Activated T-cell treated with anti-CD3 and anti-CD28 coated beads for 4 hours (primary cell): ENCODE data around the gene HMGN1.

Experiments used
- DNase-seq: peaks from one replicate; pipeline ENCODE4 v3.0.0-alpha.2; 2020

HMGN1 gene

DNA sequence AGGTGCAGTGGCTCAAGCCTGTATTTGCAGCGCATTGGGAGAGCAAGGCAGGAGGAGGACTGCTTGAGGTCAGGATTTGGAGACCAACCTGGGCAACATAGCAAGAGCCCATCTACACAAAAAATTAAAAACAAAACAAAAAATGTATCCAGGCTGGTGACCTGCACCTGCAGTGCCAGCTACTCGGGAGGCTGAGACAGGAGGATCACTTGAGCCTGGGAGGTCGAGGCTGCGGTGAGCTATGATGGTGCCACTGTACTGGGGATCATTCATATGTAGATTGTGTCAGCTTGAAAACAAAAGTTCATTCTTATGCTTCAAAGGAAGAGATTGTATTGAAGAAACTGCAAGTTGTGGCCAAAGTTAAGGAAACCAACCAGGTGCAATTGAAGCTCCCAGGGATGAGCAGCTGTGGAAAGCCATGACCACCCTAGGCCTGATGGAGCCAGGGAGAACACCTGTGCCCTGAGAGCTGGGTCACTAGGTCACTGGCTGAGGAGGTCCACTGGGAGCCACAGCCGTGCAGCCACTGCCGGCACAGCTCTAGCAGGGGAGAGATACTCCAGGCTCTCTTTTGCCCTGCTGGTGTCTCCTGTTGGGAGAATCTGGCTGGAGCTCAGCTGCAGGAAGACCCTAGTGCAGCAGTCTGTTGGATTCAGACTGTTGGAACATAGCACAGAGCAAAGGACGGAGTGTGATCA lies 22.1 kb downstream of the HMGN1 start:
- no peak for DNase-seq

DNA sequence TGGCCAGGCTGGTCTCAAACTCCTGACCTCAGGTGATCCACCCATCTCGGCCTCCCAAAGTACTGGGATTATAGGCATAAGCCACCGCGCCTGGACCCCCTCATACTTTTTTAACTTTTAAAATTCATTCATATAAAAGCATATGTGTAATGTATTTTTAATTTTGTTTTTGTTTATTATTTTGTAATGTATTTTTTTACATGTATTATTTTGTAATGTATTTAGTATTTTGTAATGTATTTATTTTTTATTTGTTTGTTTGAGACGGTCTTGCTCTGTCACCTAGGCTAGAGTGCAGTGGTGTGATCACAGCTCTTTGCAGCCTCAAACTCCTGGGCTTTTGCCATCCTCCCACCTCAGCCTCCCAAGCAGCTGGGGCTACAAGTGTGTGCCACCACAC lies 23.4 kb downstream of the HMGN1 start:
- no peak for DNase-seq

GRCh38 chr21:39321424-39321823 lies 27.5 kb downstream of the HMGN1 start:
- no peak for DNase-seq

GRCh38 chr21:39319814-39320332 lies 29.0 kb downstream of the HMGN1 start:
- DNase-seq = no peak

GRCh38 chr21:39319251-39319756 lies 29.6 kb downstream of the HMGN1 start:
- no peak for DNase-seq

DNA sequence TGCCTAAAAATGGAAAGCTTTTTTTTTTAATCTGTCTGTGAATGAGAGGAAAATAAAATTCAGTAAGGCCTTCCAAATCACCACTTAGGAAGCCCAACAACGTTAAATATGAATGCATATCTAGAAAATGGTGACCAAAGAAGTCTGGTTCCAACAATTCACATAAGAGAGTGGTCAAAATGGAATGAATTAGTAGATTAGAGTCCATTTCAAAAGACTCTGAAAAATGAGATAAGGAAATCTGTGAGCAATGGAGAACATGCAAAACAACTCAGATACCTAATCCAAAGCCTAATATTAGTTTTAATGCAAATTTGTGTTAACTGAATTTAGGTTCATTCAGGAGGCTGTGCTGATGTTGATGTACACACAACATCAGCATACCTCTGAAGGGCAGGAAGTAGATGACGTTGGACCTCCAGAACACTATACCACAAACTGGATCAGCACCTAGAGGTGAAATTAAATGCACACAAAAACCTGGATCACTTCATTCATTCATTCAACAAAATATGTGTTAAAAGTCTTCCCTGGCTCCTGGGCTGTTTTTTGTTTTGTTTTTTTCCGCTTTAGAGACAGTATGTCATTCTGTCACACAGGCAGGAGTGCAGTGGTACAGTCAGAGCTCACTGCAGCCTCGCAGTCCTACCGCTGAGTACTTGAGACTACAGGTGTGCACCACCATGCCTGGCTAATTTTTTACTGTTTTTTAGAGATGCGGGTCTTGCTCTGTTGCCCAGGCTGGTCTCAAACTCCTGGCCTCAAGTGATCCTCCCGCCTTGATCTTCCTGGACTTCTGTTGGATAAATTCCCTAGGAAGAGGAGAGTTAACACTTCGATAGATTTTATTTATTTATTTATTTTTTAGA lies 30.6 kb downstream of the HMGN1 start:
- no peak for DNase-seq

DNA sequence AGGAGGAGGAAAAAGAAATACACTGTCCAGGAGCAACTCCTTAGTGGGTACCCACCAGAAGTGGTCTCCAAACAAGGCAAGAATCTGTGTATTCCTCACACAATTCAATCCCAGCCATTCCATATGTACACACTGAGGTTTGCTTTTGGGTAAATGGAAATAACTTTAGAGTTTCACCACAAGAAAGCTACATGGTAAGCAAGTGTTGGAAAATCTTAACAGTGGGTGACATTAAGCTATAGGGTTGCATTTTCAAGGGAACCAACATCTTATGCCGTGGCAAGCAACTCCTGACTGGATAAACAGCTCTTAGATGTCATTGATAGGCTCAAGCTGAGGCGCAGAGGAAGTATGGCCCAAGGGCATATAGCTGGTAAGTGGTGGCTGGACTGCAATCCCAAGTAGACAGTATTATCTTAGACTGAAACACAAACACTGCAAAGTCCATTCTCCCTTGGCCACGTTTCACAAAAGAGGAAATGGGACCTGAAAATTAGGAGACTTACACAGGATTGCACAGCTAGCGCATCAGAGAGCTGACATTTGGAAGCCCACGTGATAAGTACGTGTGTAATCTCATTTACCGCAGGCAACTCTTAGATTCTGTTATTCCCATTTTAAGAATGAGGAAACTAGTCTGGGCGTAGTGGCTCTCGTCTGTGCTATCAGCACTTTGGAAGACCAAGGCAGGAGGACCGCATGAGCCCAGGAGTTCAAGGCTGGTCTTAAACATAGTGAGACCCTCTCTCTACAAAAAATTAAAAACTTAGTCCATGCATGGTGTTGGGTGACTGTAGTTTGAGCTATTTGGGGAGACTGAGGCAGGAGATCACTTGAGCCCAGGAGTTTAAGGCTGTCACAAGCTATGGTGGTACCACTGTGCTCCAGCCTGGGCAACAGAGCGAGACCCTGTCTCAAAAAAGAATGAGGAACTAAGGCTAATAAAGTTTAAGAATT lies 31.5 kb downstream of the HMGN1 start:
- DNase-seq = no peak

DNA sequence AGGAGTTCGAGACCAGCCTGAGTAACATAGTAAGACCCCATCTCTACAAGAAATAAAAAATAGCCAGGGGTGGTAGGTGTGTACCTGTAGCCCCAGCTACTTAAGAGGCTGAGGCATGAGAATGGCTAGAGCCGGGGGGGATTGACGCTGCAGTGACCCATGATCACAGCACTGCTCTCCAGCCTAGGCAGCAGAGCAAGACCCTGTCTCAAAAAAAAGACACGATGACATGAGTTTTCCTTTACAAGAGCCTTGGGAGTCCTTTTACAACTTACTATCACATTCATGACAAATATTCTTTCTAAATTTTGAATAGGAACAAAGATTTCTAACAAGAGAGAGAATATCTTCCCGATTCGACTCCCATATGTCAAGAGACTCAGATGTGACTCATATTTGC lies 32.2 kb downstream of the HMGN1 start:
- DNase-seq = no peak

DNA sequence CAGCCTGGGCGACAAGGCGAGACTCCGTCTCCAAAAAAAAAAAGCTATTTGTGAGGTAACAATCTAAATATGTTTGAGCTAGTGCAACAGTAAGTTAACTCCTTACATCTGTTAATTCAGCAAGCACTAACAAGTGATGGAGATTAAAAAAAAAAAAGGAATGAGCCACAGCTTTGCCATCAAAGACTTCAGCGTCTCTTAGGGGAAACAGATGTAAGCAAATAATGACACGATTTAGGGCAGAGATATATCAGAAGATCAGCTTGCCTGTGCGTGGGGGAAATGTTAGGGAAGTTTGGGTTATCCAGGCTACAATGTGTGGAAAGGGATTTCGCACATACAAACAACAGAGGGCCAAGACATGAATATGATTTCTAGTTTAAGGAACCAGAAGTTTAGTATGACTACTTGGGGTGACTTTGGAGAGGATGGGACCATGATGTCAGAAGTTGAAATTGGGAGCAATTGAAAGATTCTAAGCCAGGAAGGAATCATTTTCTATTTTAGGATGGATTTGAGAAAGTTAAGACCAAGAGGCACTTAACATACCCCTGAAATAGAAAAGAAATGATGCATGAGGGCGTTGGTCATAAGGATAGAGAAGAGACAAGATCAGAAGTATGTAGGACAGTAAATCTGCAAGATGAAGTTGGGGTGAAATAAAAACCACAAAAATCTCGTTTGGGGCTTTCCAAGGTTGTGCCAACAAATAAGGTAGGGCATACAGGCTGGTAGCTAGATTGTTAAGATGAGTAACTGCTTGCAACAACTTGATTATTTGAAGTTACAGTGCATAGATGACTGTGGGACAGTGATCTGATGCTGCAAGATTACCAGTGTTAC lies 33.1 kb downstream of the HMGN1 start:
- no peak for DNase-seq

DNA sequence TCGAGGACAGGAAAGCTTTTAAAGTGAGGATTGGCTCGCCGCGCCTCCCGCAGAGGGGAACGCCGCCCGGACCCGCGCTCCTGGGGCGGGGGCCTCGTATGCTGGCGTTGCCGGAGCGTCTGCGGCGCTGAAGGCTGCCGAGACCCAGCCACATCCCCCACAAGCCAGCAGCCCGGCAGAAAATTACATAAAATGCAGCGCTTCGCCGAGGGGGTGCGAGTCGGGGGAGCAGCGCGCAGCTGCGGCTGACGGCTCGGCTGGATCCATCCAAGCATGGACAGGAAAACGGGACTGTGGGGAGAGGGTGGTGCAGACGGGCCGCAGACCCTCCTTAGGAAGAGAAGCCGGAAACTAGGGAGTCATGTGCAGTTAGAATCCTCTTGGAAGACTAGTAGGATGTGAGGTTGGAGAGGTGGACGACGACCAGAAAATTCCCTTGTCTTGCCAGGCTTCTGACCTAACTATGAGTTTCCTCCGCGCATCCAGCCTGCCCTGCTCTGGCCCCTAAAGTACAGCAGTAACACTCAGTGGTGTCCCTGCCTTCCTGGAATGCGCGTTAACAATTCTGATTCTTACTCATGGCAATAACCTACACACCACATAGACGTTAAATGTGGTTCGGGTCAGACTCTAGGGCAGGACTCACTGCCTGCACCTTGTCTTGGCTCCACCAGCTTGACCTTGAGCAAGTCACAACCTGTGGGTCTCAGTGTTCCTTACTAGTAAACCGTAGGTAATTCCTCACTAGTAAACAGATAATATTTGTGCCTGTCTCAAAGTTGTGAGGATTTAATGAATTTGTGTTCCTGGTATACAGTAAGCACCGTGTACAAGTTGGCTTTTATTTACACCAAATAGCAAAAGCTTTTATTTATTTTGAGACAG lies 34.5 kb downstream of the HMGN1 start:
- peak; percentile 24 for DNase-seq

- peak; percentile 67 for DNase-seq
Measured at GRCh38 chr21:39313571-39314142, 35.2 kb downstream of the HMGN1 start, which contains the start of gene BRWD1. Gene BRWD1, minus strand, starts transcription at chr21:39313632. Its CDS starts 141 bp downstream, at chr21:39313491.

- DNase-seq = peak; percentile 2
Measured at GRCh38 chr21:39313042-39313570, 35.8 kb downstream of the HMGN1 start.

GRCh38 chr21:39312112-39313041 lies 36.5 kb downstream of the HMGN1 start:
- peak; percentile 95 for DNase-seq

DNA sequence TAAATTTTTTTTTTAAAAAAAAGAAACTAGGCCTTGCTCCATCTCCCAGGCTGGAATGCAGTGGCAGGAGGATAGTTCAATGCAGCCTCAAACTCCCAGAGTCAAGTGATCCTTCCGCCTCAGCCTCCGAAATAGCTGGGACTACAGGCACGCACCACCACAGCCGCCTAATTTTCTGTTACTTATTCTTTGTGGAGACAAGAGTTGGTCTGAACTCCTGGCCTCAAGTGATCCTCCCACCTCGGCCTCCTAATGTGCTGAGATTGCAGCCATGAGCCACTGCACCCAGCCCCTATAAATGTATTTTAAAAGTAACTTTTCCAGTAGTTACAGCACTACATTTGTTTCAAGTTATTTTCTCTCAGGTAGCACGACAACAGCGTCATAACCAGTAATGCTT lies 37.7 kb downstream of the HMGN1 start:
- DNase-seq = no peak

- DNase-seq = no peak
Measured at GRCh38 chr21:39307466-39307865, 41.4 kb downstream of the HMGN1 start.

GRCh38 chr21:39300587-39300986 lies 48.3 kb downstream of the HMGN1 start:
- no peak for DNase-seq

GRCh38 chr21:39296891-39297290 lies 52.0 kb downstream of the HMGN1 start:
- DNase-seq = no peak
